ENCODE measurements around the gene SIM1.

SIM1 gene, protein sequence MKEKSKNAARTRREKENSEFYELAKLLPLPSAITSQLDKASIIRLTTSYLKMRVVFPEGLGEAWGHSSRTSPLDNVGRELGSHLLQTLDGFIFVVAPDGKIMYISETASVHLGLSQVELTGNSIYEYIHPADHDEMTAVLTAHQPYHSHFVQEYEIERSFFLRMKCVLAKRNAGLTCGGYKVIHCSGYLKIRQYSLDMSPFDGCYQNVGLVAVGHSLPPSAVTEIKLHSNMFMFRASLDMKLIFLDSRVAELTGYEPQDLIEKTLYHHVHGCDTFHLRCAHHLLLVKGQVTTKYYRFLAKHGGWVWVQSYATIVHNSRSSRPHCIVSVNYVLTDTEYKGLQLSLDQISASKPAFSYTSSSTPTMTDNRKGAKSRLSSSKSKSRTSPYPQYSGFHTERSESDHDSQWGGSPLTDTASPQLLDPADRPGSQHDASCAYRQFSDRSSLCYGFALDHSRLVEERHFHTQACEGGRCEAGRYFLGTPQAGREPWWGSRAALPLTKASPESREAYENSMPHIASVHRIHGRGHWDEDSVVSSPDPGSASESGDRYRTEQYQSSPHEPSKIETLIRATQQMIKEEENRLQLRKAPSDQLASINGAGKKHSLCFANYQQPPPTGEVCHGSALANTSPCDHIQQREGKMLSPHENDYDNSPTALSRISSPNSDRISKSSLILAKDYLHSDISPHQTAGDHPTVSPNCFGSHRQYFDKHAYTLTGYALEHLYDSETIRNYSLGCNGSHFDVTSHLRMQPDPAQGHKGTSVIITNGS

DNA sequence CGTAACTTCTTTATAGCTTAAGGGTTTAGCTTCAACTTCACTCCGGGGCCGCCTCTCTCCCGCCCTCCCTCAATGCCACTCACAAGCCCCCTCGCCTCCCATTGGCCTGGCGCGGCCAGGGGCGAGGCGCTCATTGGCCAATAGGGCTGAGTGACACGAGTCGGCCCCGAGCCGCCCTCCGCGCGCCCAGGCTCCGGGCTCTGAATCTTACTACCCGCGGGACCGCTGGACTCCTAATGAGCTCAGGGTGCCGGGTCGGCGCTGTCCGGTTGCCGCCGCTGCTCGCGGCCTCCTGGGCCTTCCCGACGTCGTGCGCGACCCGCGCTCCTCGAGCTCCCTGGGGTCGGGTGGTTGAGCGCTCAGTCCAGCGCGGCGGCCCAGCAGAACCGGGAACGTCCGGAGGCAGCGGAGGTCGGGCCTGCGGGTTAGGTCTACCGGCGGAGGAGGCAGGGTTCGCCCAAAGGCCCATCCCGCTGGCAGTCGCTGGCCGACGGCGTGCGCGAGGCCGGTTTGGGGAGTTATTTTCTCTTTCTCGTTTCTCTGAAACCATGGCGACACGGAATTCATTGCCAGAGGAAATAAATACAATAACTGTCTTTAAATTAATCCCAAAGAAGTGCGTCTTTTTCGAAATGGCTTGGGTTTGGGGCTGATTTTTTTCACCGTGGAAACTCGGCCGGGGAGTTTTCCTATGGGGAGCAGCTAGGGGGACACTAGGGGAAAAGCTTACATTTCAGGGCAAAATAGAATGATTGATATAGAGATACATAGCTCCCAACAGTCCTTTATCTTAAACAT lies at the start of gene SIM1:
Gene SIM1 (minus strand): TSS at position 19 of the 798 bp plus-strand sequence. CDS start 1,453 bp downstream, outside the sequence.
- no peak for DNase-seq (ENCODE audit: low read depth)

DNA sequence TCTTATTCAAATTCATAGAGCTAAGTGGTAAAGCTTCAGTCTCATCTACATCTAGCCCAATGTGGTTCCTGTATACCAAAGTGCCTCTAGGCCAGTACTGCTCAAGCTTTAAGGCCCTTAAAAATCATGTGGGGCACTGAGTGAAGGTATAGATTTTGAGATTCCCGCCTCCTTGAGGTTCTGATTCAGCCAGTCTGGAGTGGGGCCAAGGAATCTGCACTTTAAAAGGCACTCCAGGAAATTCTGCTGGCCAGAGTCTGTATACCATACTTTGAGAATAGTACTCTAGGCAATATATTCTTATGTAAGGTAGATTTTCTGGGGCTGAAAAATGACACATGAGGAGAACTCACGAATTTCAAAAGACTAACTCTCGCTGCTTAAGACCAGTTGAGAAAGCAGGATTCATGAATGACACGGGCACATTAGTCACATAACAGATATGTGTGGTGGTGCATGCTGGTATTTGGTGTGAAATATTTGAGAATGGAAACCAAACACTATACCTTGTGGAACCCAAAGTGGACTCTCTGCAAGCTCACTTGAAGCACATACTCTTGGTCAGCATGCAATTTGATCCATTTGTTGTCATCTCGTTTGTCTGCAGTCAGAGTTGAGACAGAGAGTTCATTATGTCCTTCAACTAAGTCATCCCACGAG lies 47.6 kb upstream of the SIM1 start:
- no peak for DNase-seq (ENCODE audit: low read depth)

DNA sequence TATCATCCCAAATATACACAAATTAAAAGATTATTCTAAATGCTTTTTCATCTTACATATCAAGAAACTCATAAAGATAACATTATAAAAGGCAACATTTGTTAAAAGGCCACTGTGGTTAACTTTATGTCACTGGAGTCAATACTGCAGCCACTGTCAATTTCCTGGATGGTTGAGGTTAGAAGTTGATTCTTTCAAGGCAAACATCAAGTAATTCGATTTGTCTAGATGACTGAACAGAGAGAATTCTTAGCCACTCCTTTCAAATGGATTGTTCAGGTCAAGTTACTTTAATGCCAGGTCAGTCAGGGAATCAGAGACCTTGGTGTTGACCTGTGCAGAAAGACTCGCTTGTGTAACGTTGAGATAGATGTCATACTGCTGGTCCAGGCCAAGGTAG lies 44.4 kb upstream of the SIM1 start:
- DNase-seq (ENCODE audit: low read depth): no peak

DNA sequence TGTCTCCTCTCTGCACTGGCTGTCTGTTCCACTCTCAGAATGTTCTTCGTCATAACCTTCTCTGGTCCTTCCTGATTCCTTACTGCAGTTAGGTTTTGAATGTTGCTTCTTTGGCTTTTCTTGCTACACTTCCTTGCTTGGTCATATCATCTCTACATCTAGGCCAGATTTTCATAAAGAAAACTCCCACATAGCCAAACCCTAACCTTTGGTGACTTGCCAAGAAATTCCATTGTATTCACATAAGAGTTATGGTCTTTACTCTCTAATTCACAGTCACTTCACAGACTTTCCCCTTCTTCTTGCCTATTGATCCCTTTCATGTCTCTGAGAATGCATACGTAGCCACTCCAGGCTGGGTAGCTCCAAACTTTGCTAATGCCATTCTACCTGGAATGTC lies 41.9 kb upstream of the SIM1 start:
- DNase-seq (ENCODE audit: low read depth): no peak

DNA sequence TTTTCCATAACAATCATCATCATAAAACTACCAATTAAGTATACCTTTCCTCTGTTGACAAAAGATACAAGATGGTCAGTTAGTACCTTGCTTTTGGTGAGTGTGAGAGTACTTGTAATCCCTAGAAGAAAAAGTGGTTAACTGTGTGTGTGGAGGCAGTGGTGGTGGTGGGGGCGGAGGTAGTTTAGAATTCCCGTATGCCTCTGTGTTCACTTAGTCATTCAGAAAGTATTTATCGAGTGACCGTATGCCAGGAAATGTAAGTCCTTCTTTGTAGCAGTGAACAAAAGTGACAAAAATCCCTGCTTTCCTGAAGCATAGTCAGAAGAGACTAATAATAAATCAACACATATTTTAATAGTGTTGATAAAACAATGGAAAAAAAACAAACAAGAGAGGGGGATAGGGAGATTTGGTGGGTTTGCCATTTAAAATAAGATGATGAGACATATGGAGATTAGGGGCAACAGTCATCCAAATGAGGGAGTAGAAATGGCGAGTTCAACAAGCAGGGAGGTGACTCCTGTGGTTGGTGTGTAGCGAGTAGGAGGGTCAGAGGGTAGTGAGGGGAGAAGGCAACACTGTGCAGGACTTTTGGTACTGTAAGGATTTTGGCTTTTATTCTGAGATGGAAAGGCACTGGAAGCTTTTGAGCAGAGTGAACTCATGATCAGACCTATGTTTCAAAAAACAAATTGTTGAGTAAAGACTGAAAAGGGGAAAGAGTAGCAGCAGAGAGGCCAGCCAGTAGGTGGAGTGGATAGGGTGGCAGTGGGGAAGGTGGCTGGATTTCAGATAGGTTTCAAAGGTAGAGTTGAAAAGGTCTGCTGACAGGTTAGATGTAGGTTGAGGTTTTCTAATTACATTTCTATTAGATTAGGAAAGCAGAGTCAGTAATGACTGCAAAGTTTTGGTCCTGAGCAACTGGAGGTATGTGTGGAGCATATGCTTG lies 40.3 kb upstream of the SIM1 start:
- DNase-seq (ENCODE audit: low read depth): no peak

DNA sequence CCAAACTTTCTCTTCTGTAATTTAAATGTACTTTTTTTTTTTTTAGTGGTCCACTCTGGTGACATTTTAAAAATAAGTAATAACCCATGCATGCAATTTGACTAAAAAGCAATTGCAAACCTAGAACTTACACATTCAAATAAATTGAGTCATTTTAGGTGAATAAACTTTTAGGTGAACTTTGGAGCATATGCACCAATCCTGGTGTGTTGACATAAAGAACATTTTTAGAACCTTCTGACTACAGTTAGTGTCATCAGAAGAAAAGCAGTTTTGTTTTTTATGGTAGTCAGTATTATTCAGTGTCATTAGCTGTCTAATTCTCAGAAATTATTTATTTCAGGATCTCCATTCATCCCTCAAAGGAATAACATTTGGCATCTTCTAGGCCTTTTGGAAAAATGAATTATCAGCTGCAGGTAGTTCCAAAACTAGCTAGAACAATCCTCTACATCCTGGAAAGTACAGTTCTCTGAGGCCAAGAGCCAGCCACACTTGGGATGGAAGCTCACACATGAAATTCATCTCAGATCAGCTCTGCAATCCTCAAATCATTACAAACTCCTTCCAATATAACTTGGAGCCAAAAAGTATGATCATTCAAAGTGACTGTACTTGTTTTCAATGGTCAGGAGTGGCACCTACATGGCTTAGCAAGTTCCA lies 38.5 kb upstream of the SIM1 start:
- DNase-seq (ENCODE audit: low read depth): no peak

DNA sequence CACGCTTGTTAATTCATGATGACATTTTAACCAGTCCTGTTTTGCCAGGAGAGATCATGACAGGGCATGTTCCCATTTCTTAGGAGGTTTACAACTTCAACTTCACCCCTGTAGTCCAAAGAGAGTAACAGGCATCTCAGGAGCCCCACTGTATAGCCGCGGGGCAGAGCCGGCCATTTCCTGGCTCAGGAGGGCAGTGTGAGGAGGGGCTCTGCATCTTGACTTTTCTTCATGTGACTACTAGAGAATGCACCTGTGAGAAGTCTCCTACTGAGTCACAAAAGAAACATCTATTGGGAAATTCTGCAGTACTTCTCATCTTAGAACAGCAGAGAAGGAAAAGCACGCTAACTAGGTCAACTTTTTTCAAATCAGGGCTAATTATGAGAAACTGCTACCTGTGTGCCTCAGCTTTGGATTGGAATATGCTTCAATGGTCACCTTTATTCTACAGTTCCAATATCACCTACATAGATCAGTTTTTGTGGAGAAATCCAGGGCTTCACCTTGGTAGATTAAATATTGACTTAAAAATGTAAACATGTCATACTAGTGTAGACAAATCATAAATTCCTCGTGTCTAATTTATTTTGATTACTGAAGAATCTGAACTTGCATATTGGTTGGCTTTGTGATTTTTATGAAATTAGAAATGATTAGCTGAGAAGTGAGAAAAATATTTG lies 28.6 kb upstream of the SIM1 start:
- no peak for DNase-seq (ENCODE audit: low read depth)

DNA sequence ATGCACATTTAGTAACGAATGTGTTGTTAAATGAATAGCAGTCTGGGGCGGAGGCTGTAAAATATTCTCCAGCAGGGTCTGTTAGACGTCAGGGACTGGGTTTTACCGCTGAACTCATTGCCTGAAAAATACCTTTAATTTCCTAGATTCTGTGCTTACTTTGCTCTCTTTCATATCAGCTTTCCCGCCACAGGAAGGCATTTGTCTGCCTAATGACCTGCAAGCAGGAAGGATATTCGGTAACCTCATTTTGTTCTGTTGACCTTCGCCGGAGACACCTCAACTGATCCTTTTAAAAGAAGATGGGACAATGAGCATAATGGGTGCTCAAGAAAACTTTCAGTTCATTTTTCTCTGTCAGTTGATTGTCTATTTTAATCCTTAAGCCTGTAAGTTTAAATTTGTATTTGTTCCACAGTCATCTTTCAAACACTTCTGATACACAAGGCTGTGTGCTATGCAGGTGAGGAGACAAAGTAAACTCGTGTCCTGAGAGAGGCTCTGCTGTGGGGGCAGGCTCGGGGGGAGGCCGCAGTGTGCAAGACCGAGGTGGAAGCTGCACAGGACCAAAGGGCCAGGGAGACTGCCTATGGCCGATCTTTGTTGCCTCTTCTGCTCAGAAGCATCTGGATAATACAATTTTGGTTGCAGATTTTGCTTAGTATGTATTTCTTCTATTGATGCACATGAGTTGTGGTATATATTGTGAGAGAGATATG lies 27.4 kb upstream of the SIM1 start:
- DNase-seq (ENCODE audit: low read depth): no peak

DNA sequence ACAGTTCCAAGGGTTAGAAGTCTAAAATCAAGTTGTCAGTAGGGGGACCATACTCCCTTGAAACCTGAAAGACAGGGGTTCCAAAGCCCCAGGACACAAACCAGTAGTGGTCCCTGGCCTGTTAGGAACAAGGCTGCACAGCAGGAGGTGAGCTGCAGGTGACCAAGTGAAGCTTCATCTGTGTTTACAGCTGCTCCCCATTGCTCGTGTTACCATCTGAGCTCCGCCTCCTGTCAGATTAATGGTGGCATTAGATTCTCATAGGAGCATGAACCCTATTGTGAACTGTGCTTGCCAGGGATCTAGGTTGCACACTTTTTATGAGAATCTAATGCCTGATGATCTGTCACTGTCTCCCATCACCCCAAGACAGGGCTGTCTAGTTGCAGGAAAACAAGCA lies 25.3 kb upstream of the SIM1 start:
- no peak for DNase-seq (ENCODE audit: low read depth)

DNA sequence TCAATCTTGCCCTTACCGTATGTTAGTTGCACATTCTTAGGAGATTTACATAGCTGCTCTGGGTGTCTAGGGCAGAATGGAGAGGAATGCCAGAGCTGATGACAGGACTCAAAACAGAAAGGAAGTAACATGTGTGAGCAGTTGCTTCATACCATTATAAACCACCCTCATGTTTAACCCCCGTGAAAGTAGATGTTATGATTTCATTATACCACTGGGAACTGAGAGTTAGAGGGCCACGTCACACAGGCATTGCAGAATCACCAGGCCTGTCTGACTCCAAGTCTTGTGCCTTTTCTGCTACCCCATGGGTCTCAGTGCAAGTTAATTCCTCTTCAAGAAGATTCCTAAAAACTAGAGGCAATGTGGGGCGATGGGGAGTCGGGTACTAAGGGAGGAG lies 23.5 kb upstream of the SIM1 start:
- no peak for DNase-seq (ENCODE audit: low read depth)

DNA sequence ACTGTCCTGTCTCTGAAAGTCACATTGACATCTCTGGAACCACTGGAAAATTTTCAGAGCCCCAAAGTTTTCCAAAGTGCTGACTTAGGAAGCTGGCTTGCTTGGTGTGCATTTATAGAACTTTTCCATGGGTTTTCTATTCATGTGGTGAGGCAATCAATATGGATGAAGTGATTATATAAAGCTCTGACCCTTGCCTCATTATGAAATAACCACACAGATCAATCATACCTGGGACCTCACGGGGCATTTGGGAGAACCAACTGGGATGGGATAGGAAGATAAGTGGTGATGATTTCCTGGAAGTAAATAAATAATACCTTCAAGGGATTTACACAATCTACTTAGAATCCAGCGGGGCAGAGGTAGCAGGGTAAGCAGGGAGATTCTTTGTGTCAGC lies 22.9 kb upstream of the SIM1 start:
- no peak for DNase-seq (ENCODE audit: low read depth)

DNA sequence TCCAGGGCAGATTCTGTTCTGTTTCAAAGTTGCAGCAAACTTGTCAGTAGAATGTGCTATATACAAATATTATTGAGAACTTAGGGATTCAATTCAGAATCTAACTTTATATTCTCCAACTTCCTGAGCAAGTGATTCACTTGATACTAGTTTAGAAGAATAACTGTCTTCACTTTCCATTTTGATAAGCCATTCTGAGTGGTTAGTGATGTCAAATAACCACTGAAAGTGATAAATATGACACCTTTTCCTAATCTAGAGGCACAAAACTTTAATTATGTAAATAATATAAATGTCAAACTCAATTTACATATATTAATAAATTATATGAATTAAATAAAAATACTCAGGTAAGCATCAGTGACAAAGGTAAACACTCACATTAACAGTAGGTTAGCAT lies 20.5 kb upstream of the SIM1 start:
- DNase-seq (ENCODE audit: low read depth): no peak

DNA sequence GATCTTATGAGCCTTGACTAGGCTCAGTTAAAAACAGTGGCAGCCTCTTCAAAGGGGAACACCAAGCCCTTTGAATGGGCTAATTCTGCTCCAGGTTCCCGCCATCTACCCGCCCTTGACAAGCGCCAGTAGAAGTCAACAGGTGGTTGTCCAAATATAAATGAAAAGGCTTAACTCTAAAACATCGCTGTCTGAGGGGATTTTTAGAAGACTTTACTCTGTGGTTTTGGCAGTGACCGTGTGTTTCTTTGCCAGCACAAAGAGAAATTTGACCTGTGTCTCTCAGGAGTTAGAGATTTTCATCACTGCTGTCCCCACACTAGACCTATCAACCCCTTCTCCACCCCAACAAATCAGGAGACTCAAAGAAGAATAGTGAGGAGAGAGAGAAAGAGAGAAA lies 19.8 kb upstream of the SIM1 start:
- no peak for DNase-seq (ENCODE audit: low read depth)

DNA sequence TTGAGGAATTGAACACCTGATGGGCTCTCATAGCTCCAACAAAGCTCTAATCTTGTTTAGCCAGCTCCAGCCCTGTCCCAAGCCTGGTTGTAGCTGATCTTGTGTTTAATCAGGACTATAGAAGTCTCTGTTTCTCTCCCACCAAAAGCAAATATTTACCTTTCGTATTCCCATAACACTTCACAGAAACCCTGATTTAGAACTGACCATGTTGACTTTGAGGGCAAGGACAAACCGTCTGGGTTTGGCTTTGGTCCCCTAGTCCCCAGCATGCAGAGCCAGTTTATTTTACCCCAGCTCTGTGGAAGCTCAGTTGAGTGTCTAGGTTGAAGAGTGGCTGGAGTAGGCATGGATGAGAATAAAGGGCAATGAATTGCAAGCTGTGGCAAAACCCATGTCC lies 18.0 kb upstream of the SIM1 start:
- no peak for DNase-seq (ENCODE audit: low read depth)

DNA sequence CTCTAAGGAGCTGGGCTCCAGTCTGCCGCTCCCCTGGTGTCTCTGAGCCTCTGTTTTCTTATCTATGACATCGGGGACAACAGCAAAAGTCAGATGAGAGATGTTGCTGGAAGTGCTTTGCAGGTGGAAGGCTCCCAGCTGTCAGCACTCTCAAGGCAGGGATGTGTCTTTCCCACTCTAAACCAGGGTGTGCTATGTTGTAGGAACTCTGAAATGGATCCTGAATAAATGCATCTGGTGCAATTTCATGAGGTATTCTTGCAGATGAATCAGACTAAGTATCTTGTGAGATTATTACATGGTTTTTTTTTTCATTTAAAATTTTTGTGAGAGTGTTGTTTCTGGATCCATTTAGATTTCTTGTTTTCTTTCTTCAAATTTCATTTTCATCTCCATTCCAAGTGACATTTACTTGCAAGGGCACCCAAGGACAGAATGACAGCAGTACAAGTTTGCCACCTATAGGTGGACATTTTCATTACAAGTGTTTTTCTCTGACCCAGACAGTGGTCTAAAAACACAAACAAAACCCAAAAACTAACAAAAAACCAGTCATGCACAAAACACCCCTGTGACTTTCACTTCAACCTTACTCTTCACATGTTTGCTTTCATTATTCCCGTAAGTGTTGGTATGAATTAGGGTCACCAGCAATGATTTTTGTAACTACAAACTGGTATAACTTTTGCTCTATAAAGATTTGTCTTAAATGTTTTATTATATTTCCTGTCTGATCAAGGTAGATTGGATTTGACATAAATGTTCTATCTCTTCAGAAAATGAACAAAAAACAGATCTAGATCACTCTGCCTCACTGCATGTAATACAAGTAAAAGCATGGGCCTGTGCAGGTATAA lies 14.7 kb upstream of the SIM1 start:
- no peak for DNase-seq (ENCODE audit: low read depth)

DNA sequence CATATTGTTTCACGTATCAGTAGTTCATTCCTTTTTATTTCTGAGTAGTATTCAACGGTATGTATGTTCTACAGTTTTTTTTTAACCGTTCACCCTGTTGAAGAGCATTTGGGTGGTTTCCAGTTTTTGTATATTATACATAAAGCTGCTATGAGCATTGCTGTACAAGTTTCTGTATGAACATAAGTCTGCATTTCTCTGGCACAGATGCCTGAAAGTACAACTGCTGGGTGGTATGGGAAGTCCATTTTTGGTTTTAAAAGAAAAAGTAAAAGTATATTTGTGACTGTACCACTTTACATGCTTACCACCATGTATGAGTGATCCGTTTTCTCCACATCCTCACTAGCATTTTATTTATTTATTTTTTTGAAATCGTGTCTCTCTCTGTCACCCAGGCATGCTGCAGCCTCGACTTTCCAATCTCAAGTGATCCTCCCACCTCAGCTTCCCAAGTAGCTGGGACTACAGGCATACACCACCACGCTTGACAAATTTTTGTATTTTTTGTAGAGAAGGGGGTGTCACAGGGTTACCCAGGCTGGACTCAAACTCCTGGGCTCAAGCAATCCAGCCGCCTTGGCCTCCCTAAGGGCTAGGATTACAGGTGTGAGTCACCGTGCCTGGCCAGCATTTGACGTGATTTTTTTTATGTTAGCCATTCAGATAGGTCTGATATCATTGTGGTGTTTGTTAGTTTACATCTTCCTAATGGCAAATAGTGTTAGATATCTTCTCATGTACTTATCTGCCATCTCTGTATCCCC lies 11.0 kb upstream of the SIM1 start:
- DNase-seq (ENCODE audit: low read depth): no peak

DNA sequence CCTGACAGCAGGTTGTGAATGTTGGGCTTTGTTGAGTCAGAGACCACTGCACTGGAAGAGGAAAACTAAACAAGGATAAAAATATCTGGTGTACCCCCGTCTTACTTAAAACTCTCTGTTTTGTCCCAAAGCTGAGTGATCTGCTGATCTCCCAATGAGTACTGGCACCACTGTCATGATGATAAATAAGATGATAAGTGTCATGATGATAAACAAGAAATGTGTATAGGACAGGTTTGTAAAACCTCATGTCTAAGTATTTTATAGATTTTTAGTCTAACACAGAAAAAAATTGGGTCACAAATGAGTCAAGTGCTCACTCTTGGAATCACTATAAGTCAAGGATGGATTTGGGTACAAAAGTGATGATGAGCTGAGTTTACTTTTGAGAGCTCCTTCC lies 8.5 kb upstream of the SIM1 start:
- no peak for DNase-seq (ENCODE audit: low read depth)

Measured in activated T-cell treated with anti-CD3 and anti-CD28 coated beads for 1 hour (primary cell).